Mesendoderm (in vitro differentiated cells): ENCODE data around the gene IRAK2.
A peak's percentile ranks its signal among the peaks of the same experiment; 100 is the strongest.

ENCODE experiments used
- DNase-seq: peaks from one replicate; pipeline ENCODE4 v3.0.0; 2013
- H2AK5ac ChIP-seq: 2 replicates; pipeline ENCODE4 v1.6.1; 2013; ENCODE audit warnings: low read length, inconsistent platforms
- H2BK120ac ChIP-seq: 2 replicates; pipeline ENCODE4 v1.6.1; 2013; ENCODE audit warnings: low read depth, mild to moderate bottlenecking, low read length, moderate library complexity, mixed read lengths
- H2BK15ac ChIP-seq: replicated peaks from 2 replicates; pipeline ENCODE4 v1.6.1; 2013; ENCODE audit warnings: low read depth, mild to moderate bottlenecking, moderate library complexity
- H2BK5ac ChIP-seq: 2 replicates; pipeline ENCODE4 v1.6.1; 2013; ENCODE audit warnings: low read length, inconsistent platforms
- H3K18ac ChIP-seq: 2 replicates; pipeline ENCODE4 v1.6.1; 2013; ENCODE audit warnings: mild to moderate bottlenecking, low read length, mixed read lengths
- H3K23ac ChIP-seq: one replicate; pipeline ENCODE4 v1.6.1; 2013; ENCODE audit warnings: low read length
- H3K27ac ChIP-seq: 2 replicates; pipeline ENCODE4 v1.5.1; 2013; ENCODE audit warnings: low read depth, mild to moderate bottlenecking, inconsistent platforms, low read length, moderate library complexity
- H3K27me3 ChIP-seq: 2 replicates; pipeline ENCODE4 v1.6.1; 2013; ENCODE audit warnings: low read length, control low read depth, mild to moderate bottlenecking, inconsistent platforms; ENCODE audit not compliant: insufficient read depth, poor library complexity
- H3K36me3 ChIP-seq: 2 replicates; pipeline ENCODE4 v1.6.1; 2013; ENCODE audit warnings: low read length, inconsistent platforms; ENCODE audit not compliant: control insufficient read depth, insufficient read depth
- H3K4ac ChIP-seq: one replicate; pipeline ENCODE4 v1.6.1; 2013; ENCODE audit warnings: low read depth, mild to moderate bottlenecking, low read length, moderate library complexity
- H3K4me1 ChIP-seq: 2 replicates; pipeline ENCODE4 v1.6.1; 2013; ENCODE audit warnings: low read depth, low read length, inconsistent platforms; ENCODE audit not compliant: control insufficient read depth
- H3K4me2 ChIP-seq: 2 replicates; pipeline ENCODE4 v1.6.1; 2013; ENCODE audit warnings: low read length
- H3K4me3 ChIP-seq: 2 replicates; pipeline ENCODE4 v1.5.1; 2013; ENCODE audit warnings: mild to moderate bottlenecking, low read length
- H3K56ac ChIP-seq: one replicate; pipeline ENCODE4 v1.6.1; 2013; ENCODE audit warnings: low read length
- H3K79me1 ChIP-seq: 2 replicates; pipeline ENCODE4 v1.6.1; 2013; ENCODE audit warnings: low read length, inconsistent platforms
- H3K79me2 ChIP-seq: 2 replicates; pipeline ENCODE4 v1.6.1; 2013; ENCODE audit warnings: mild to moderate bottlenecking, low read length; ENCODE audit not compliant: control insufficient read depth, insufficient read depth
- H3K9ac ChIP-seq: 2 replicates; pipeline ENCODE4 v1.6.1; 2013; ENCODE audit warnings: low read length, inconsistent platforms
- H4K5ac ChIP-seq: one replicate; pipeline ENCODE4 v1.6.1; 2013; ENCODE audit warnings: low read length
- H4K8ac ChIP-seq: one replicate; pipeline ENCODE4 v1.6.1; 2013; ENCODE audit warnings: low read depth, mild to moderate bottlenecking, control low read depth, low read length, moderate library complexity
- WGBS: extraction: QIAGEN DNeasy Blood & Tissue Kit; methylation state at CpG from one replicate; pipeline ENCODE4 v1.1.7; 2013; ENCODE audit warnings: low lambda C conversion rate, missing lambda C conversion rate; ENCODE audit not compliant: insufficient coverage; ENCODE audit errors: extremely low coverage; 5-methylcytosine and 5-hydroxymethylcytosine counted together

IRAK2 gene

GRCh38 chr3:10283638-10284037, 118.9 kb downstream of the IRAK2 start:
- H2BK15ac ChIP-seq, result no peak overlapping the region
- H4K5ac ChIP-seq, result no peak overlapping the region
- H3K27ac ChIP-seq, result no peak overlapping the region
- no peak overlapping the region for H3K18ac ChIP-seq
- no peak for DNase-seq
- H3K79me2 ChIP-seq, result no peaks in the 10 kb centered on the region
- H3K4ac ChIP-seq, result no peak overlapping the region
- no peak overlapping the region for H3K56ac ChIP-seq
- no peak overlapping the region for H2BK5ac ChIP-seq
- H3K4me1 ChIP-seq, result peaks cover 7% of the 10 kb centered on the region
- H2BK120ac ChIP-seq, result no peak overlapping the region
- no peaks in the 10 kb centered on the region for H3K79me1 ChIP-seq
- H3K9ac ChIP-seq, result no peak overlapping the region
- H3K27me3 ChIP-seq, result no peaks in the 10 kb centered on the region
- H4K8ac ChIP-seq, result no peak overlapping the region
- no peak overlapping the region for H2AK5ac ChIP-seq
- no peaks in the 10 kb centered on the region for H3K36me3 ChIP-seq
- no CpG with 5 or more reads among the region's 5 CpGs for WGBS
- no peak overlapping the region for H3K23ac ChIP-seq
- no peak overlapping the region for H3K4me2 ChIP-seq
- H3K4me3 ChIP-seq, result no peak overlapping the region

DNA sequence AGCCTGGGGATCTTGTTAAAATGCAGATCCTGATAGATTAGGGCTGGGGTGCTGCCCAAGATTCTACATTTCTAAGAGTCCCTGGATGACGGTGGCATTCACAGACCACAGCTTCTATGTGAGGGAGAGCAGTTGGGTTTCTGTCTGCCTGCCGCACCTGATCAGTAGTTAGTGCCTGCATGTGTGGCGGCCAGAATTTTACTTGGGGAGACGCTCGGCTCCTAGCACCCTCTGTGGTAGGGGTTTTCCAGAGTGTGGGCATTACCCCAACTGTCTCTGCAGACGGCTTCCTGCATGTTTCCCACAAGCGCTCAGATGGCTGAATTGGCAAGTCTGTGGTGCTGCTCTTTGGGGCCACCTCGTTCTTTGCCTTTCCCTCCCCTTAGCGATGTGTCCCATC, 119.8 kb downstream of the IRAK2 start:
- H3K23ac ChIP-seq, result no peak overlapping the region
- H4K8ac ChIP-seq, result no peak overlapping the region
- H3K4me1 ChIP-seq, result peaks cover 7% of the 10 kb centered on the region
- H3K27ac ChIP-seq, result no peak overlapping the region
- H3K4me2 ChIP-seq, result no peak overlapping the region
- H3K36me3 ChIP-seq, result no peaks in the 10 kb centered on the region
- H3K9ac ChIP-seq, result no peak overlapping the region
- H4K5ac ChIP-seq, result no peak overlapping the region
- no peak overlapping the region for H2BK5ac ChIP-seq
- no peak overlapping the region for H3K4ac ChIP-seq
- no peaks in the 10 kb centered on the region for H3K27me3 ChIP-seq
- WGBS, result no CpG with 5 or more reads among the region's 9 CpGs
- no peak overlapping the region for H2BK120ac ChIP-seq
- no peak overlapping the region for H2AK5ac ChIP-seq
- no peak overlapping the region for H2BK15ac ChIP-seq
- no peaks in the 10 kb centered on the region for H3K79me2 ChIP-seq
- no peak overlapping the region for H3K4me3 ChIP-seq
- no peaks in the 10 kb centered on the region for H3K79me1 ChIP-seq
- no peak for DNase-seq
- H3K56ac ChIP-seq, result no peak overlapping the region
- no peak overlapping the region for H3K18ac ChIP-seq

DNA sequence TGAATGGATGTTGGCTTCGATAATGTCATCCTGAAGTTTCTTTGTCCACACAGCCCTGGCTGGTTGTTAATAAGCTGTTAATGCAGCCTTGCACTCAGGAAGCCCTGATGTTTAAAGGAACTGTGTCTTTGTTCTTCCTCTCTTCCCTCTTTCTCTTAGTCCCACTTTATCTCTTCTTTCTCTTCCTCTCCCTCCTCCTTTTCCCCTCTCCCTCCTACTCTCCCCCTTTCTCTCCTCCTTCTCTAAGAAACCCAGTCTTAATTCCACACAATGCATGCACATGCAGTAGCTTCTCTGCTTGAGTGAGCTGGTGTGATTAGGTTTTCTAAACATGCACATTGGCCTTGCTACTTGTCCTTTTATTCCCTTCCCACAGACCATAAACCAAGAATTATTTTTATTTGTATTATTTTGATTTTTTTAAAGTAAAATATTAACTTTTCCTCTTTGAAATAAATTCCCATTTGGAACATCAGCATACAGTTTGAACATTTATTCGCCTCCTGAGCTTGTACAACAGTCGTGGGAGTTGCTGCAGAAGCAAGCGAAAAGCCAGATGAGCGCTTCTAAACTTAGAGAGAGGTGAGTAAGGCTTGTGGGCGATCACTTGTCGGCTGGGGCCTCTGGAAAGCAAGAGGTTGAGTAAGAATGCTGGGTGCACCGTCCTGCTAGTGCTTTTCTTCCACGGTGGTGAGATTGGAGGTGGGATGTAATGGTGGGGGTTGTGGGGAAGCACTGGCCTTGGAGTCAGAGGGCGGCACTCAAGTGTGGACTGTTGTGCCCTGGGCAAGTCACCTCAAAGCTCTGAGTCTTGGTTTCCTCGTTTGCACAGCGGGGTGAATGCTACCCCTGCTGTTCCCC, 120.8 kb downstream of the IRAK2 start:
- no peak overlapping the region for H2AK5ac ChIP-seq
- no peaks in the 10 kb centered on the region for H3K27me3 ChIP-seq
- H3K4me2 ChIP-seq, result no peak overlapping the region
- H3K23ac ChIP-seq, result no peak overlapping the region
- H3K4me1 ChIP-seq, result peaks cover 7% of the 10 kb centered on the region
- H3K36me3 ChIP-seq, result no peaks in the 10 kb centered on the region
- no peak for DNase-seq
- no peak overlapping the region for H3K18ac ChIP-seq
- H4K5ac ChIP-seq, result no peak overlapping the region
- no peak overlapping the region for H2BK120ac ChIP-seq
- no peak overlapping the region for H2BK15ac ChIP-seq
- H3K79me2 ChIP-seq, result no peaks in the 10 kb centered on the region
- no peak overlapping the region for H3K56ac ChIP-seq
- H3K4ac ChIP-seq, result no peak overlapping the region
- H3K27ac ChIP-seq, result no peak overlapping the region
- no peak overlapping the region for H3K9ac ChIP-seq
- H4K8ac ChIP-seq, result no peak overlapping the region
- no peaks in the 10 kb centered on the region for H3K79me1 ChIP-seq
- no peak overlapping the region for H3K4me3 ChIP-seq
- no peak overlapping the region for H2BK5ac ChIP-seq
- no CpG with 5 or more reads among the region's 12 CpGs for WGBS

GRCh38 chr3:10286133-10286524, 121.4 kb downstream of the IRAK2 start:
- Histone ChIP-seq H3K27ac (no peak overlapping the region), H3K4ac (no peak overlapping the region), H3K56ac (no peak overlapping the region), H3K4me3 (no peak overlapping the region), H3K23ac (no peak overlapping the region), H4K8ac (no peak overlapping the region), H3K18ac (no peak overlapping the region), H2BK5ac (no peak overlapping the region), H3K79me1 (no peaks in the 10 kb centered on the region), H3K4me2 (no peak overlapping the region), H4K5ac (no peak overlapping the region), H3K4me1 (peaks cover 7% of the 10 kb centered on the region), H2BK15ac (no peak overlapping the region), H3K36me3 (no peaks in the 10 kb centered on the region), H2AK5ac (no peak overlapping the region), H3K27me3 (no peaks in the 10 kb centered on the region), H3K79me2 (no peaks in the 10 kb centered on the region), H3K9ac (no peak overlapping the region), H2BK120ac (no peak overlapping the region)
- no peak for DNase-seq
- WGBS, result no CpG with 5 or more reads among the region's 5 CpGs

DNA sequence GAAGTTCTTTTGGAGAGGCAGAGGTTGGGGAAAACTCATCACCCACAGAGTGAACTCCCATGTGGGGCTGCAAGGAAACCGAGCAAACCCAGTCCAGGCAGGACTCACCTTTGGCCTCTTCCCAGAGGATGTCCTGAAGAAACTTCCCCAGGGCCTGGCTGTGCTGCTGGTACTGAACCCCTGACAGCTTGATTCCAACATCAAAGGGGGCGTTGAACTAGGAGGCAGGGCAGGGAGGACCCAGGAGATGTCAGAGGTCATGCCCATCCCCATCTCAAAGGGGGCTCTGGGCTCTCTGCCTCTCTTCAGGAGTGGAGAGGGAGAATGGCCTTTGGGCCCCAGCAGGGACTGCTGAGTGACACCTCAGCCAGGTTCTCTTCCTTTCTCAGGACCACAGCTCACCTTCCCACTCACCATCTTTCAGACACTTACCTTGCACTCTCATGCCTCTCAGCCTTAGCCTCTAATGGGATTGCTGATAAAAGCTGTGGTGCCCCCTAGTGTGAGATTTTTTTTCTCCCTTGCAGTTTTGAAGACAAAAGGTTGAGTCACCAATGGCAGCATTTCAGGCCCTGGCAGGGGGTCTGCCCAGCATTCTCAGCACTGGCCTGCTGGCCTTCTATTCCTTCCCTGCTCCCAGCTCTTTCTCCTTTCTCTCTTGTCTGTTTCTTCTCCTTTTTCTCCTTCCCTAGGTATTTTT, 122.0 kb downstream of the IRAK2 start:
- Histone ChIP-seq H3K4me2 (no peak overlapping the region), H3K18ac (no peak overlapping the region), H3K27ac (no peak overlapping the region), H2BK120ac (no peak overlapping the region), H3K56ac (peak overlapping the region; percentile 44), H2AK5ac (no peak overlapping the region), H3K4me3 (no peak overlapping the region), H3K27me3 (no peaks in the 10 kb centered on the region), H4K8ac (no peak overlapping the region), H2BK15ac (no peak overlapping the region), H4K5ac (no peak overlapping the region), H3K36me3 (no peaks in the 10 kb centered on the region), H3K79me2 (no peaks in the 10 kb centered on the region), H3K23ac (no peak overlapping the region), H3K4ac (no peak overlapping the region), H3K79me1 (no peaks in the 10 kb centered on the region), H2BK5ac (no peak overlapping the region), H3K4me1 (peaks cover 7% of the 10 kb centered on the region), H3K9ac (peak overlapping the region; percentile 30)
- WGBS, result no CpG with 5 or more reads among the region's 2 CpGs
- peak; percentile 95 for DNase-seq
